Activated T-helper 17 cell treated with anti-CD3 and anti-CD28 coated beads, Interleukin-2, amount 50 U/mL, for 72 hours (primary cell): ENCODE data around the gene EBLN2. TPM values are rescaled to one million over a fixed set of nuclear protein-coding genes. Genes with fewer than 3 reads are reported as not detected.
A peak's percentile ranks its signal among the peaks of the same experiment; 100 is the strongest.
"Not testable (repeated sequence)": the region's sequence is repeated elsewhere in the genome, so short reads cannot be mapped to it uniquely, and the experiment has no call there.

ENCODE experiments used
- ATAC-seq: fragments of 150-1000 bp; cut with Tn5 transposase; replicated peaks from 2 replicates; pipeline ENCODE4 v1.10.0; 2021; ENCODE audit warnings: mild to moderate bottlenecking, moderate library complexity
- H3K27ac Mint-ChIP-seq: one replicate; pipeline ENCODE4 v1.8.0; 2022; ENCODE audit warnings: mixed read lengths
- H3K27me3 Mint-ChIP-seq: one replicate; pipeline ENCODE4 v1.8.0; 2022; ENCODE audit warnings: mixed read lengths
- H3K36me3 Mint-ChIP-seq: one replicate; pipeline ENCODE4 v1.8.0; 2022; ENCODE audit warnings: low read depth, mild to moderate bottlenecking, mixed read lengths
- H3K4me1 Mint-ChIP-seq: one replicate; pipeline ENCODE4 v1.8.0; 2022; ENCODE audit warnings: mixed read lengths
- H3K4me3 Mint-ChIP-seq: one replicate; pipeline ENCODE4 v1.8.0; 2022; ENCODE audit warnings: mild to moderate bottlenecking, mixed read lengths
- H3K9me3 Mint-ChIP-seq: one replicate; pipeline ENCODE4 v1.8.0; 2022; ENCODE audit warnings: mixed read lengths
- total RNA-seq, 2 donors: library from RNA; stranded (reverse); gene quantifications; one replicate each; pipeline ENCODE4 v1.2.3, GENCODE V29; 2022

Gene EBLN2
- total RNA-seq, 2 donors from 2014 or later: 8.2 to 9.8 TPM

DNA sequence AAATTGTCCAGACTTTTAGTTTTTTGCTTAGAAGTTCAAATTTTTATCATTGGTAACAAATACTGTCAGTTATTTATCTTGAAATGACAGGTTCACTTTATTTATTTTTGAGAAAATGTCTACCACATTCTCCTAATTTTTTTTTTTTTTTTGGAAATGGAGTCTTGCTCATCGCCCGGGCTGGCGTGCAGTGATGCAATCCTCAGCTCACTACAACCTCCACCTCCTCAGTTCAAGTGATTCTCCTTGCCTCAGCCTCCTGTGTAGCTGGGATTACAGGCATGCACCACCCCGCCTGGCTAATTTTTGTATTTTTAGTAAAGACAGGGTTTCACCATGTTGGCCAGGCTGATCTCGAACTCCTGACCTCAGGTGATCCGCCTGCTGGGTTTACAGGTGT is 16.1 kb upstream of the EBLN2 start:
- H3K4me1 Mint-ChIP-seq: peaks cover 40% of the 10 kb centered on the region
- H3K27ac Mint-ChIP-seq: no peak overlapping the region
- H3K4me3 Mint-ChIP-seq: no peak overlapping the region
- H3K27me3 Mint-ChIP-seq: no peaks in the 10 kb centered on the region
- no peak for ATAC-seq
- H3K9me3 Mint-ChIP-seq: no peaks in the 10 kb centered on the region
- peaks cover 61% of the 10 kb centered on the region for H3K36me3 Mint-ChIP-seq

DNA sequence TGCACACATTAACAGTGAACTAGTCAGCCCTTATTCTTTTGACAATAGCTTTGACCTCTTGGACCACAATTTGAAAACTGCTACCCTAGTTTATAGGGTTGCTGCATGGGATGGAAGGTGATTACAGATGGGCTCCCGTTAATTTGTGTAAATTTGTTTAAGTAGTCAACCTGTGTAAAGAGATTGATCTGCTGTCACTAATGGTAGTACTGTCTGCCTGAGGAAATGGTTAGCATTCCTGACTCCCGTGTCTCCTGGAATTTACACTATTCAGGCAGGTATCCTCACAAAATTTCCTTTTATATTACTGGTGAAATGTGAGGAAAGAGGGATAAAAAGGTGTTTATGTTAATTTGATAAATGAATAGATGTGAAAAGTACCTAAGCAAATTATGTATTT is 15.3 kb upstream of the EBLN2 start:
- H3K4me1 Mint-ChIP-seq: peaks cover 35% of the 10 kb centered on the region
- ATAC-seq: no peak
- H3K36me3 Mint-ChIP-seq: peaks cover 67% of the 10 kb centered on the region
- no peaks in the 10 kb centered on the region for H3K27me3 Mint-ChIP-seq
- H3K27ac Mint-ChIP-seq: no peak overlapping the region
- no peak overlapping the region for H3K4me3 Mint-ChIP-seq
- no peaks in the 10 kb centered on the region for H3K9me3 Mint-ChIP-seq

DNA sequence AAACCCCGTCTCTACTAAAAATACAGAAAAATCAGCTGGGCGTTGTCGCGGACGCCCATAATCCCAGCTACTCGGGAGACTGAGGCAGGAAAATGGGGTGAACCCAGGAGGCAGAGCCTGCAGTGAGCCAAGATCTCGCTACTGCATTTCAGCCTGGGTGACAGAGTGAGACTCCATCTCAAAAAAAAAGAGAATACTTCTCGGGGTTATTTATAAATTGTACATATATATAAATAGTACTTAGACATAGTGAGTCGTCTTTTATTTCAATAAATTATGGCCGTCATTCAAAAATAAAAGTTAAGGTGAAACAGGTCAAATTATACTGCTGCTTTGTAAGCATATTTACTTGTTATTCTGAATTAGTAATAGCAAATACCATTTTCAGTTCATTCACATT is 12.1 kb upstream of the EBLN2 start:
- Mint-ChIP-seq H3K4me1 (peaks cover 19% of the 10 kb centered on the region), H3K27me3 (no peaks in the 10 kb centered on the region), H3K9me3 (no peaks in the 10 kb centered on the region)

DNA sequence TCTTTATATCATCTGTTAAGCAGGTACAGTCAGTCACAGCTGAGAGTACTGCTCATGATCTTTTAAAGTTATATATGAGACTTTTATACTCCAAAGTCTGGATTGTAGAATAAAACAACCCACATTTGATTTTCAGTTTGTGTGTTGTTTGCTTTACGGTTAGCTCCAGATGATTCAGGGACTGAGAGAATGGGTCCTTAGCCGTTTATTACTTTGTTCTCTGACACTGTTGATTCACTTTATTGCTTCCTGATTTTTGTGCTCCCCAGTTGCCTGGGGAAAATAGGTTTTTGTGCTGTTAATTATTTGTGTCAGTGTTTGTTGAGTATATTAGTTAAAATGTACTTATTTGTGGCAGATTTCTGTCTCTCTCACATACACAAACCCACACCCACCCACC is 8.6 kb upstream of the EBLN2 start:
- ATAC-seq: no peak
- no peaks in the 10 kb centered on the region for H3K27me3 Mint-ChIP-seq
- H3K36me3 Mint-ChIP-seq: peaks cover 64% of the 10 kb centered on the region
- H3K4me3 Mint-ChIP-seq: no peak overlapping the region
- H3K9me3 Mint-ChIP-seq: no peaks in the 10 kb centered on the region
- peaks cover 9% of the 10 kb centered on the region for H3K4me1 Mint-ChIP-seq
- peak overlapping the region; percentile 73 for H3K27ac Mint-ChIP-seq

More for the DNA sequence above, 12.1 kb upstream of the EBLN2 start:
- Mint-ChIP-seq H3K36me3 (peaks cover 68% of the 10 kb centered on the region), H3K27ac (no peak overlapping the region), H3K4me3 (no peak overlapping the region)
- no peak for ATAC-seq

DNA sequence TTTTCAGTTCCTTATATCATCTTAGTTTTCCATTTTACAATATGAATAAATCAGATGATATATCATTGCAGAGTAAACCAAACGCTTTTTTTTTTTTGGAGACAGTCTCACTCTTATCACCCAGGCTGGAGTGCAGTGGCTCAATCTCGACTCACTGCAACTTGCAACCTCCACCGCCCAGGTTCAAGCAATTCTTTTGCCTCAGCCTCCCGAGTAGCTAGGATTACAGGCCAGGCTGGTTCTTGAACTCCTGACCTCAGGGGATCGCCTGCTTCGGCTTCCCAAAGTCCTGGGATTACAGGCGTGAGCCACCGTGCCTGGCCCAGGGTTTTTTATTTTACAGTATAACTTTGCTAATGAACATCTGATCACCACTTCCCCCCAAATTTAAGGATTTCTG is 5.9 kb upstream of the EBLN2 start:
- H3K4me1 Mint-ChIP-seq: peaks cover 10% of the 10 kb centered on the region
- H3K4me3 Mint-ChIP-seq: no peak overlapping the region
- no peak overlapping the region for H3K27ac Mint-ChIP-seq
- ATAC-seq: no peak
- no peaks in the 10 kb centered on the region for H3K9me3 Mint-ChIP-seq
- peaks cover 60% of the 10 kb centered on the region for H3K36me3 Mint-ChIP-seq
- H3K27me3 Mint-ChIP-seq: no peaks in the 10 kb centered on the region

DNA sequence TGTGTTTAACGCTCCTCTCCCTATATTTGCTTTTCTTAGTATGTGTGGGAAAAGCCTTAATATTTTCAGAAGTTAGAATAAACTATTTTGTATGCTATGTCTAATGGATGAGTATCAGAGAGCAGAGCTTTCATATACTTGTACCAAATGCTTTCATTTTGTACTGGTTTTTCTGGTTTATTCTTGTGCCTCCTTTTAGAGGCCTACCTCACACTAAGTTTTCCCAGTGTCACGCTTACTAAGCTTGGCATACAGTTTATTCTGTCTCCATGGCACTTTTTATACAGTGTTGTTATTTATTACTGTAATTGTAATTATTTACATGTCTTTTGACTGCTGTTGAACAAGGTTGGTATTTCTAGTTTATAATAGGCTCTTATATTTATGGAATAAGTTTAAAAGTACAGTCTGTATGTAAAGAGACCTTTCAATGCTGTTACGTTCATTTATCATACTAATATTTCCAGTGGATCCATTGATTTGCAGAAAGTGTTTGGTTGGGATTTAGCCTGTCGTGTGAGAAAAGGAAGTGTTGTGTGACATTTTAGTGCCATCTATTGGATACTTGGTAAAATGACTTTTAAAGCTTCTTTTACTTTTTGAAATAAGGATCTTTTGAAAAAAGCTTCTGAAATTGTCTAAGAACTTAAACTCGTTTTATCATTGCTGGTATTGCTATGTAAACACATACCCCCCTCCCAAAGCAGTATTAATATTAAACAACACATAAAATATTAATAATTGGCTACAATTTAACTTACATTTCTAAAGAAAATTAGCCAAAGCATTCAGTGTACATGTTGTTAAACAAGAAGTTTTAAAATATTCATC is 5.2 kb upstream of the EBLN2 start:
- H3K4me1 Mint-ChIP-seq: peaks cover 10% of the 10 kb centered on the region
- no peaks in the 10 kb centered on the region for H3K9me3 Mint-ChIP-seq
- H3K4me3 Mint-ChIP-seq: no peak overlapping the region
- H3K36me3 Mint-ChIP-seq: peaks cover 60% of the 10 kb centered on the region
- no peaks in the 10 kb centered on the region for H3K27me3 Mint-ChIP-seq
- ATAC-seq: no peak
- H3K27ac Mint-ChIP-seq: no peak overlapping the region

DNA sequence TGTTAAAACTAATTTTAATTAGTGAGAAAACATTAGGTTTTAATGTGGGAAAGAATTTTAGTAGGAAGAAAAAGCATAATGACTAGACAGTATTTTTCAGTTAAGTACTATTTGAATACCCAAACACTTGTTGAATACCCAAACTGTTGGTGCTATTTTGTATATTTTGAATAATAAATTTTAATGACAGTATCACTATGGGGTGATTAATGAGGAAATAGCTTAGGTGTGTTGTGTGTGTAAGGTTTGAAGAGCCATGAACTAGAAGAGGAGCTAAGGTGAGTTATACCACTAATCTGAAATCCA is 4.7 kb upstream of the EBLN2 start:
- no peak overlapping the region for H3K4me3 Mint-ChIP-seq
- H3K4me1 Mint-ChIP-seq: peaks cover 8% of the 10 kb centered on the region
- peaks cover 60% of the 10 kb centered on the region for H3K36me3 Mint-ChIP-seq
- no peak overlapping the region for H3K27ac Mint-ChIP-seq
- no peak for ATAC-seq
- no peaks in the 10 kb centered on the region for H3K9me3 Mint-ChIP-seq
- no peaks in the 10 kb centered on the region for H3K27me3 Mint-ChIP-seq

DNA sequence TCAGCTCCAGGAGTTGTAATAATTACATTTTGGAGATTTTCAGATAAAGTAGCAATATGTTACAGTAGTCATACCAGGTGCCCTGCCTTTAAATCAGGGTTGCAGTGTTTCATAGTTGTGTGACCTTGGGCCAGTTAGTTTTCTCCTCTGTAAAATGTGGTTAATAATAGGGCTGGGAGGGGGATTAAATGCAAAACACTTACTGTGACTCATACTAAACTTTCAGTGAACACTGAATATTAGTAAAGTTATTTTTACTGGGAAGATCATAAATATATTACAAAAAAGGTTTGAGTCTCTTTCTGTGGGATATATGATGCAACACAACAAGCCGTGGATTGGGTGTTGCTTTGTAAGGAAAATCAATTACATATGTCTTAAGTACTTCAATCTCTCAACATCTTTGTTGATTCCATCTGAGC is 1.1 kb upstream of the EBLN2 start:
- Mint-ChIP-seq H3K36me3 (peaks cover 86% of the 10 kb centered on the region), H3K4me3 (no peak overlapping the region), H3K9me3 (no peaks in the 10 kb centered on the region), H3K27me3 (no peaks in the 10 kb centered on the region), H3K27ac (peak overlapping the region; percentile 1), H3K4me1 (peaks cover 5% of the 10 kb centered on the region)
- no peak for ATAC-seq

DNA sequence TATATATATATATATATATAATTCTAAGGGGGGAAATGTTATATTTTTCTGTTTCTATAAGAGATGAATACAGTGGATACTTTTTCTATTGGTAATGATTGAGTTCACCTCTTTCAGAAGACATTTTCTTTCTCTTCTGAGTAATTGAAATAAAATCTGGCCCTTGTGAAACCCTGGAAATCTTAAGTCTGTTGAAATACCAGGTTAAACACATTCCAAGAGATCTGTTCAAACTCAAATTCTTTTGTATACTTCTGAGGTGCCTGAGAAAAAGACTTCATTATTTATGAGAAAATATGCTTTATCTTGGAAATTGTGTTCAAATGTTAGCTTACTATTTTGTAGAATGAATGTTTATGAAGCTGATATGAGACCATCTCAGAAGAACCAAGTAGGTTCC is 4.8 kb downstream of the EBLN2 start:
- not testable (repeated sequence) for H3K4me1 Mint-ChIP-seq, H3K27me3 Mint-ChIP-seq, H3K4me3 Mint-ChIP-seq, H3K9me3 Mint-ChIP-seq, ATAC-seq, H3K27ac Mint-ChIP-seq
- peaks cover 62% of the 10 kb centered on the region for H3K36me3 Mint-ChIP-seq

DNA sequence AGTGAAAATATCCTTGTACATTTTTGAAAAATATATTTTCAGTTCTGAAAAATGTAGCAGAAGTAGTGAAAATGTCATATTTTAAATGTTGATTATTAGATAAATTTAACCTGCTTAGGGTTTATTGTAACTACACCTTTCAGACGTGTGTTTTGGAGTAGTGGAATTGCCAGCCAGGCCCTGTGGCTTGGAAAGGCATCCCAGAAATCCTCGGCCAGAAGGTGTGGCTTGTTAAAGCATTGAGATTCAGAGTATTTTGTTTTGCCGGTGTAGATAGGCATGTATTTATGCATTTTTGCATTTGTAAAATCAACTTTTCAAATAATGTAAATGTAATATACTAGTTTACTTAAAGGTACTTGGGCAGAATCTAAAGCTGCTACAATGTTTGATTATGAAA is 7.0 kb downstream of the EBLN2 start:
- Mint-ChIP-seq H3K27ac (no peak overlapping the region), H3K27me3 (no peaks in the 10 kb centered on the region), H3K9me3 (no peaks in the 10 kb centered on the region), H3K4me1 (peaks cover 12% of the 10 kb centered on the region), H3K4me3 (no peak overlapping the region), H3K36me3 (peaks cover 40% of the 10 kb centered on the region)
- ATAC-seq: no peak

DNA sequence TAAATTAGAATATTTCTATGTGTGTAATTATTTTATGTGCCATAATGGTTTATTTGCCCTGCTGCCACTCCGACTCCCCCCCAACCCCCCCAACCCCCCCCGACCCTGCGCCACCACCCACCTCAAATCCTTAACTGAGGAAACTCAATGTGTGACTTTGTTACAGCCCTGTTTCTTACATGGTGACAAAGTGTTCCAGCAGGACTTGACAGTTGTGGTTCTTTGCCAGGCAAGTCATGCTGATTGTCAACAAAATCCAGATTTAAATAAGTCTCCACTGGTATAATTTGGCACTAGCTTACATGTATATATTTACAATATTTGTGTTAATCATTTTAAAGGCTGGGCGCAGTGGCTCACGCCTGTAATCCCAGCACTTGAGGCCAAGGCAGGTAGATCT is 7.7 kb downstream of the EBLN2 start:
- Mint-ChIP-seq H3K4me3 (no peak overlapping the region), H3K36me3 (peaks cover 33% of the 10 kb centered on the region), H3K27ac (no peak overlapping the region), H3K27me3 (no peaks in the 10 kb centered on the region), H3K4me1 (peaks cover 12% of the 10 kb centered on the region), H3K9me3 (no peaks in the 10 kb centered on the region)
- no peak for ATAC-seq

DNA sequence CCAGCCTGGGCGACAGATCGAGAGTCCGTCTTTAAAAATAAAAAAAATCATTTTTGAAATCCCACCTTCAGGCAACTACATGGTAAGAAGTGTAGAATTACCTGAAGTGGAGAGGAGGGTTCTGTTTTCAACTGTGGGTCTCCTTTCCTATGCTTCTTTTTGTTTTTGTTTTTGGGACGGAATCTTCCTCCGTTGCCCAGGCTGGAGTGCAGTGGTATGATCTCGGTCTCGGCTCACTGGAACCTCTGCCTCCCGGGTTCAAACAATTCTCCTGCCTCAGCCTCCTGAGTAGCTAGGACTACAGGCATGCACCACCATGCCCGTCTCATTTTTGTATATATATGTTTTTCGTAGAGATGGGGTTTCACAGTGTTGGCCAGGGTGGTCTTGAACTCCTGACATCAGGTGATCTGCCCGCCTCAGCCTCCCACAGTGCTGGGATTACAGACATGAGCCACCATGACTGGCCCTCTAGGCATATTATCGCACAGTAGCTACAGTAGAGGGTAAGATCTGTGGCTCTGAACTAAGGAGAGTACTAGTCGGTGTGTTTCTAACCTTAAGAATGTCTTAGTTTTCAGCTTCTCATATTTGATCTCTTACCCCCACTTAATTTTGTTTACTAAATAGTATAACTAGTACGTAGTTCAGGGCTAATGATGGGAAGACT is 8.5 kb downstream of the EBLN2 start:
- peak; percentile 24 for ATAC-seq
- H3K27me3 Mint-ChIP-seq: no peaks in the 10 kb centered on the region
- H3K27ac Mint-ChIP-seq: no peak overlapping the region
- peaks cover 12% of the 10 kb centered on the region for H3K4me1 Mint-ChIP-seq
- H3K4me3 Mint-ChIP-seq: no peak overlapping the region
- H3K36me3 Mint-ChIP-seq: peaks cover 26% of the 10 kb centered on the region
- no peaks in the 10 kb centered on the region for H3K9me3 Mint-ChIP-seq

DNA sequence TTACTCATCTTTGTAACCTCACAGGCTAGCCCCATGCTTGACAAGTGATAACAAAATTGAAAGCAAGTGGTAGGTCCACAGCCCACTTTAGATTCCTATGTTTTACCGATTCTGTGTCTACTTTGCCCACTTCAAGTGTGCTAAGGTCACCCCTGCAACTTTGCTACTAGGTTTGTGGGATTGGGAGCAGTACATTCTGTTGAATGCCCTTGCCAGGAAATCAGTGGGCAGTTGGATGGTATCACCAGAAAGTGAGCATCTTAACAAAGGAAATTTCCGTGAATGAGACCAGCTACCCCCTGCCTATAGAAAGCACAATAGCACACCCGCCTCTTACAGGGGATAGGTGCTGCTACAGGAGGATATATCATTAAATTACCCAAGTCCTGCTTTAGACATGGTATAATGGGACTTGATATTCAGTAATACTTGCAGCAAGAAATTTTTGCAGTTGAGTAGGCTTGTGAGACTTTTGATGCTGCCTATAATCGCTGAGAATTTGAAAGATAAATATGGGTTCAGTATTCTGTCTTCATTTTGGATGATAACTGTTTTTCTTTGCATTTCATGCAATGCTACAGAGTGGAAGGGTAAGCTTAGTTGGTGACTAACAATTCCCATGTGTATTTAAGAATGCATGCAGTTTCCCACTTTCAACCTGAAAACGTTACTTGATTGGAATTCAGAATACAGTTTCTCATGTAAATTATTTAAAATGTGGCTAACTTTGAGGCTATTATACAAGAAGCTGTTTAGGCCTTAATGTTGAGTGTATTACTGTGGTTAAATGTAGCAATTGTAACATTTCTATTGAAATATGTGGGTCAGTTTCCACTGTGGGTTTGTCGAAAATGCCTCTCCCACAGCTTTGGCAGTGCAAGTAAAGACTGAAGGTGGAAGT is 9.5 kb downstream of the EBLN2 start:
- no peak overlapping the region for H3K4me3 Mint-ChIP-seq
- no peaks in the 10 kb centered on the region for H3K9me3 Mint-ChIP-seq
- peak; percentile 42 for ATAC-seq
- H3K36me3 Mint-ChIP-seq: peaks cover 15% of the 10 kb centered on the region
- peaks cover 12% of the 10 kb centered on the region for H3K4me1 Mint-ChIP-seq
- no peaks in the 10 kb centered on the region for H3K27me3 Mint-ChIP-seq
- H3K27ac Mint-ChIP-seq: no peak overlapping the region

DNA sequence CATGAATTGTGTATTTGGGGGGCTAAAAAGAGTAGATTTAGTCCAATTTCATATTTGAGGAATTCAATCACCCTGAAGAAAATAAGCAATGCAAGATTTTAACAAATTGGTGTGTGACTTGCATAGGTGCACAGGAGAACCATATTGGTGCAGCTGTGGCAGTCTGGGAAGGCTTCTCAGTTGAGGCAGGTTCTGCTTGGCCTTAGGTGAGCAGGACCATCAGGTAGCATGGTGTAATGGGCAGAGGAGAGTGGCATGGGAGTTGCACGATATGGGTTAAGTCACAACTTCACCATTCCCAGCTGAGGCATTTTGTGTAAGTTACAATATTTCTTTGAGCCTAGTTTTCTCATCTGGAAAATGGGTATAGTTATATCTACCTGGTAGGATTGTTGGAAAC is 10.5 kb downstream of the EBLN2 start:
- peaks cover 12% of the 10 kb centered on the region for H3K4me1 Mint-ChIP-seq
- H3K27me3 Mint-ChIP-seq: no peaks in the 10 kb centered on the region
- peaks cover 5% of the 10 kb centered on the region for H3K36me3 Mint-ChIP-seq
- peak overlapping the region; percentile 21 for H3K27ac Mint-ChIP-seq
- ATAC-seq: no peak
- H3K4me3 Mint-ChIP-seq: no peak overlapping the region
- H3K9me3 Mint-ChIP-seq: no peaks in the 10 kb centered on the region
